ENCODE results near the gene TWF2. TPM values are rescaled to one million over a fixed set of nuclear protein-coding genes. Genes with fewer than 3 reads are reported as not detected.
A peak's percentile ranks its signal among the peaks of the same experiment; 100 is the strongest.

TWF2 gene
- polyA plus RNA-seq, 3 donors, result 141 to 199 (median 176) TPM

GRCh38 chr3:52248816-52249547, 10.0 kb upstream of the TWF2 start:
- Histone ChIP-seq H3K4me2 (replicated peaks; ENCODE audit: extremely low read depth, low read length, poor library complexity, severe bottlenecking) (no peak overlapping the region), H3K27ac (ENCODE audit: low read depth in 1 of 2, low read length in 2 of 2) (peak overlapping the region in 1 of 2 donors; percentile 2), H3K27me3 (ENCODE audit: control insufficient read depth in 2 of 2, insufficient read depth in 2 of 2, low read length in 2 of 2) (no peaks in the 10 kb centered on the region), H4K20me1 (ENCODE audit: insufficient read depth, low read length) (peaks cover 53% of the 10 kb centered on the region), H3K4me1 (ENCODE audit: control insufficient read depth in 1 of 2, insufficient read depth in 2 of 2, low read length in 2 of 2) (peaks cover 57 to 61% of the 10 kb centered on the region in 2 donors), H3K4me3 (replicated peaks in 1 of 3; ENCODE audit: low read depth in 2 of 3, low read length in 3 of 3) (no peak overlapping the region), H3K36me3 (replicated peaks in 1 of 2; ENCODE audit: control insufficient read depth in 1 of 2, insufficient read depth in 2 of 2, low read length in 2 of 2) (peaks cover 44 to 56% of the 10 kb centered on the region in 2 donors), H3K9me3 (replicated peaks in 1 of 2; ENCODE audit: control insufficient read depth in 1 of 2, insufficient read depth in 1 of 2, low read length in 2 of 2) (no peaks in the 10 kb centered on the region), H2AFZ (ENCODE audit: insufficient read depth, low read depth, low read length, poor library complexity, severe bottlenecking) (no peak overlapping the region), H3K79me2 (ENCODE audit: insufficient read depth, low read length) (peaks cover 74% of the 10 kb centered on the region), H3K9ac (ENCODE audit: insufficient read depth, low read length, poor library complexity, severe bottlenecking) (no peak overlapping the region)
- no peak for TF ChIP-seq CTCF (IDR thresholded peaks at IDR 0.05)
- Mint-ChIP-seq H3K27me3 (ENCODE audit: low read depth in 3 of 3) (no peaks in the 10 kb centered on the region), H3K4me3 (no peak overlapping the region), H3K27ac (peak overlapping the region in 4 of 7 donors; percentile 33 to 96 (median 64)), H3K4me1 (peaks cover 60% of the 10 kb centered on the region), H3K9me3 (peaks cover 0 to 2% (median 0%) of the 10 kb centered on the region in 7 donors), H3K36me3 (peaks cover 51 to 70% of the 10 kb centered on the region in 2 donors)
- DNase-seq, result no peak
- intact Hi-C loops (cut with micrococcal nuclease), result no loop called here
- WGBS (ENCODE audit: insufficient coverage), result 87% methylated on average over 10 of the region's 10 CpGs

- 98% methylated on average over 7 of the region's 10 CpGs for WGBS (ENCODE audit: insufficient coverage)
- Histone ChIP-seq H3K9me3 (replicated peaks in 1 of 2; ENCODE audit: control insufficient read depth in 1 of 2, insufficient read depth in 1 of 2, low read length in 2 of 2) (no peaks in the 10 kb centered on the region), H2AFZ (ENCODE audit: insufficient read depth, low read depth, low read length, poor library complexity, severe bottlenecking) (no peak overlapping the region), H3K4me1 (ENCODE audit: control insufficient read depth in 1 of 2, insufficient read depth in 2 of 2, low read length in 2 of 2) (peaks cover 57 to 61% of the 10 kb centered on the region in 2 donors), H3K79me2 (ENCODE audit: insufficient read depth, low read length) (peaks cover 74% of the 10 kb centered on the region), H3K9ac (ENCODE audit: insufficient read depth, low read length, poor library complexity, severe bottlenecking) (no peak overlapping the region), H3K4me2 (replicated peaks; ENCODE audit: extremely low read depth, low read length, poor library complexity, severe bottlenecking) (peak overlapping the region; percentile 79), H4K20me1 (ENCODE audit: insufficient read depth, low read length) (peaks cover 45% of the 10 kb centered on the region), H3K27ac (ENCODE audit: low read depth in 1 of 2, low read length in 2 of 2) (peak overlapping the region; percentile 11 to 99), H3K36me3 (replicated peaks in 1 of 2; ENCODE audit: control insufficient read depth in 1 of 2, insufficient read depth in 2 of 2, low read length in 2 of 2) (peaks cover 42 to 49% of the 10 kb centered on the region in 2 donors), H3K27me3 (ENCODE audit: control insufficient read depth in 2 of 2, insufficient read depth in 2 of 2, low read length in 2 of 2) (no peaks in the 10 kb centered on the region), H3K4me3 (replicated peaks in 1 of 3; ENCODE audit: low read depth in 2 of 3, low read length in 3 of 3) (no peak overlapping the region)
- H3K4me1 Mint-ChIP-seq, result peaks cover 60% of the 10 kb centered on the region
- H3K27me3 Mint-ChIP-seq (ENCODE audit: low read depth in 3 of 3), result no peaks in the 10 kb centered on the region
- H3K9me3 Mint-ChIP-seq, result peaks cover 0 to 4% (median 0%) of the 10 kb centered on the region in 7 donors
- no peak for DNase-seq
- peaks cover 50 to 67% of the 10 kb centered on the region in 2 donors for H3K36me3 Mint-ChIP-seq
- intact Hi-C loops (cut with micrococcal nuclease), result no loop called here
- peak overlapping the region in 5 of 7 donors; percentile 70 to 100 (median 96) for H3K27ac Mint-ChIP-seq
- no peak for TF ChIP-seq CTCF (IDR thresholded peaks at IDR 0.05)
- H3K4me3 Mint-ChIP-seq, result peak overlapping the region; percentile 85 to 94
Measured at GRCh38 chr3:52248165-52248541, 9.2 kb upstream of the TWF2 start.

Data from CD14-positive monocyte (primary cell).